Left lung (tissue), 10 donors: ENCODE data around the gene ARHGAP10. TPM values are rescaled to one million over a fixed set of nuclear protein-coding genes. Genes with fewer than 3 reads are reported as not detected.

Experiments used
- ATAC-seq: fragments of 200-7000 bp; cut with Tn5 transposase; one replicate; pipeline ENCODE4 v1.9.1; 2020; ENCODE audit warnings: moderate library complexity
- DNase-seq, 4 donors: peaks; one replicate each; pipeline ENCODE4 v3.0.0-alpha.2; 2013 to 2020
- H3K27ac ChIP-seq, 2 donors: fragments of 200-600 bp; sonication (generic) in 1 of 2; one replicate each; pipeline versions ENCODE4 v1.5.0 to v1.8.0; 2020 to 2021
- H3K27me3 ChIP-seq, 2 donors: fragments of 200-600 bp; sonication (generic) in 1 of 2; one replicate each; pipeline versions ENCODE4 v1.5.0 to v1.8.0; 2020 to 2021
- H3K36me3 ChIP-seq, 2 donors: fragments of 200-600 bp; sonication (generic) in 1 of 2; one replicate each; pipeline versions ENCODE4 v1.5.0 to v1.8.0; 2020 to 2021
- H3K4me1 ChIP-seq, 2 donors: fragments of 200-600 bp; one replicate each; pipeline ENCODE4 v1.8.0; 2021
- H3K4me3 ChIP-seq, 2 donors: fragments of 200-600 bp; sonication (generic) in 1 of 2; one replicate each; pipeline versions ENCODE4 v1.5.0 to v1.8.0; 2020 to 2021; ENCODE audit warnings: mild to moderate bottlenecking in 1 of 2
- H3K9me3 ChIP-seq, 2 donors: fragments of 200-600 bp; sonication (generic) in 1 of 2; one replicate each; pipeline versions ENCODE4 v1.5.0 to v1.8.0; 2020 to 2021
- CTCF ChIP-seq, 2 donors: fragments of 200-600 bp; sonication (generic) in 1 of 2; IDR thresholded peaks; one replicate each; pipeline versions ENCODE4 v1.5.0 to v1.8.0; 2021; ENCODE audit warnings: antibody characterized with exemption in 2 of 2
- intact Hi-C, 2 donors: fragments of 100-400 bp; cut with DNase I; formaldehyde crosslinking; loops; one replicate each; pipeline versions ENCODE4 v1.11.2 to v1.14.2; 2022
- polyA plus RNA-seq, 6 donors: library from polyadenylated mRNA; unstranded; fragments of 120-200 nt; gene quantifications; one replicate each; pipeline ENCODE4 v1.2.1, GENCODE V29; 2013; ENCODE audit not compliant: insufficient read length in 6 of 6
- total RNA-seq, 2 donors: library from RNA; stranded (reverse); fragmentation: NEBNext Ultra II Directional; extraction: Animal tissue kit (Norgen Biotek cat#: 25700); gene quantifications; one replicate each; pipeline ENCODE4 v1.2.1, GENCODE V29; 2021
- donor health status: DM: no; HTN: yes; CAD: no.
- donor health status: DM: no; HTN: no; CAD: no.

ARHGAP10 gene
- total and polyA plus RNA-seq, 8 donors = 11.6 to 25.4 (median 14.2) TPM

- no peaks in the 10 kb centered on the region for H3K27me3 ChIP-seq
- ATAC-seq = peak; percentile 19
- no peak overlapping the region for H3K4me3 ChIP-seq
- DNase-seq = no peak
- H3K9me3 ChIP-seq = no peaks in the 10 kb centered on the region
- TF ChIP-seq CTCF (IDR thresholded peaks at IDR 0.05) = no peak
- no peaks in the 10 kb centered on the region for H3K4me1 ChIP-seq
- H3K27ac ChIP-seq = no peak overlapping the region
- intact Hi-C loops = no loop called here
- no peaks in the 10 kb centered on the region for H3K36me3 ChIP-seq
Observed at GRCh38 chr4:147723326-147723725, 8.6 kb upstream of the ARHGAP10 start.

- ATAC-seq (no peak), DNase-seq (no peak)
- intact Hi-C loops = no loop called here
- no peaks in the 10 kb centered on the region for H3K9me3 ChIP-seq
- H3K27ac ChIP-seq = no peak overlapping the region
- no peaks in the 10 kb centered on the region for H3K4me1 ChIP-seq
- H3K36me3 ChIP-seq = no peaks in the 10 kb centered on the region
- no peak overlapping the region for H3K4me3 ChIP-seq
- H3K27me3 ChIP-seq = no peaks in the 10 kb centered on the region
- no peak for TF ChIP-seq CTCF (IDR thresholded peaks at IDR 0.05)
Observed at GRCh38 chr4:147724468-147725201, 7.3 kb upstream of the ARHGAP10 start.

GRCh38 chr4:147725673-147726072, 6.2 kb upstream of the ARHGAP10 start:
- Histone ChIP-seq H3K27me3 (no peaks in the 10 kb centered on the region), H3K9me3 (no peaks in the 10 kb centered on the region), H3K4me1 (no peaks in the 10 kb centered on the region), H3K4me3 (no peak overlapping the region), H3K36me3 (no peaks in the 10 kb centered on the region), H3K27ac (no peak overlapping the region)
- no peak for ATAC-seq
- intact Hi-C loops = no loop called here
- no peak for TF ChIP-seq CTCF (IDR thresholded peaks at IDR 0.05)
- no peak for DNase-seq

- no peaks in the 10 kb centered on the region for H3K9me3 ChIP-seq
- peaks cover 0 to 3% of the 10 kb centered on the region in 2 donors for H3K4me1 ChIP-seq
- H3K4me3 ChIP-seq = no peak overlapping the region
- intact Hi-C loops = no loop called here
- no peak overlapping the region for H3K27ac ChIP-seq
- H3K27me3 ChIP-seq = peaks cover 0 to 9% of the 10 kb centered on the region in 2 donors
- ATAC-seq (no peak), DNase-seq (no peak)
- no peak for TF ChIP-seq CTCF (IDR thresholded peaks at IDR 0.05)
- no peaks in the 10 kb centered on the region for H3K36me3 ChIP-seq
Observed at GRCh38 chr4:147727476-147728028, 4.3 kb upstream of the ARHGAP10 start.

GRCh38 chr4:147730333-147730732, 1.6 kb upstream of the ARHGAP10 start:
- no peak for ATAC-seq
- Histone ChIP-seq H3K27ac (no peak overlapping the region), H3K27me3 (peaks cover 0 to 9% of the 10 kb centered on the region in 2 donors), H3K4me1 (peaks cover 4 to 29% of the 10 kb centered on the region in 2 donors), H3K9me3 (no peaks in the 10 kb centered on the region), H3K36me3 (no peaks in the 10 kb centered on the region), H3K4me3 (no peak overlapping the region)
- DNase-seq = no peak
- no peak for TF ChIP-seq CTCF (IDR thresholded peaks at IDR 0.05)
- intact Hi-C loops = no loop called here
